ENCODE data around the gene ZNF783.

ZNF783 gene

GRCh38 chr7:149289856-149290255 lies 27.9 kb downstream of the ZNF783 start:
- Histone ChIP-seq H3K9me3 (ENCODE audit: control extremely low read depth in 1 of 5, control insufficient read depth in 4 of 5, insufficient read depth in 2 of 5, low read depth in 1 of 5, low read length in 4 of 5) (no peaks in the 10 kb centered on the region), H3K27ac (ENCODE audit: insufficient read depth in 1 of 2, low read depth in 1 of 2, low read length in 2 of 2, poor library complexity in 1 of 2, severe bottlenecking in 2 of 2) (no peak overlapping the region), H3K36me3 (ENCODE audit: control insufficient read depth in 4 of 4, insufficient read depth in 4 of 4, low read length in 3 of 4) (peaks cover 0 to 24% (median 10%) of the 10 kb centered on the region in 4 experiments), H3K4me3 (ENCODE audit: control insufficient read depth in 1 of 7, extremely low read depth in 1 of 7, insufficient read depth in 4 of 7, low read depth in 2 of 7, low read length in 6 of 7) (no peak overlapping the region), H3K27me3 (replicated peaks in 2 of 5; ENCODE audit: control insufficient read depth in 4 of 5, insufficient read depth in 5 of 5, low read length in 4 of 5) (no peaks in the 10 kb centered on the region), H3K4me1 (ENCODE audit: control extremely low read depth in 1 of 4, control insufficient read depth in 4 of 4, insufficient read depth in 4 of 4, low read length in 3 of 4) (peaks cover 0 to 11% (median 10%) of the 10 kb centered on the region in 4 experiments)
- no peak for DNase-seq
- POLR2A ChIA-PET: no interaction called here
- CTCF ChIA-PET: interaction anchor here (0.6 kb wide), 1 partner anchor 28 kb away, joined by 4 read pairs; the partner anchor contains the start of gene ZNF783
- 97% methylated on average over 3 of the region's 4 CpGs for WGBS (ENCODE audit: insufficient coverage)

- 88% methylated on average over 11 of the region's 13 CpGs for WGBS (ENCODE audit: insufficient coverage)
- CTCF ChIA-PET: no interaction called here
- no peaks in the 10 kb centered on the region for H3K4me1 ChIP-seq (ENCODE audit: control extremely low read depth in 1 of 4, control insufficient read depth in 4 of 4, insufficient read depth in 4 of 4, low read length in 3 of 4)
- no peaks in the 10 kb centered on the region for H3K9me3 ChIP-seq (ENCODE audit: control extremely low read depth in 1 of 5, control insufficient read depth in 4 of 5, insufficient read depth in 2 of 5, low read depth in 1 of 5, low read length in 4 of 5)
- POLR2A ChIA-PET: no interaction called here
- H3K27ac ChIP-seq (ENCODE audit: insufficient read depth in 1 of 2, low read depth in 1 of 2, low read length in 2 of 2, poor library complexity in 1 of 2, severe bottlenecking in 2 of 2): no peak overlapping the region
- H3K27me3 ChIP-seq (replicated peaks in 2 of 5; ENCODE audit: control insufficient read depth in 4 of 5, insufficient read depth in 5 of 5, low read length in 4 of 5): no peaks in the 10 kb centered on the region
- H3K36me3 ChIP-seq (ENCODE audit: control insufficient read depth in 4 of 4, insufficient read depth in 4 of 4, low read length in 3 of 4): peaks cover 0 to 28% (median 10%) of the 10 kb centered on the region in 4 experiments
- DNase-seq: peak in 2 of 3 donors; percentile 10 to 26
- H3K4me3 ChIP-seq (ENCODE audit: control insufficient read depth in 1 of 7, extremely low read depth in 1 of 7, insufficient read depth in 4 of 7, low read depth in 2 of 7, low read length in 6 of 7): no peak overlapping the region
Measured at GRCh38 chr7:149291036-149291780, 29.2 kb downstream of the ZNF783 start.

DNA sequence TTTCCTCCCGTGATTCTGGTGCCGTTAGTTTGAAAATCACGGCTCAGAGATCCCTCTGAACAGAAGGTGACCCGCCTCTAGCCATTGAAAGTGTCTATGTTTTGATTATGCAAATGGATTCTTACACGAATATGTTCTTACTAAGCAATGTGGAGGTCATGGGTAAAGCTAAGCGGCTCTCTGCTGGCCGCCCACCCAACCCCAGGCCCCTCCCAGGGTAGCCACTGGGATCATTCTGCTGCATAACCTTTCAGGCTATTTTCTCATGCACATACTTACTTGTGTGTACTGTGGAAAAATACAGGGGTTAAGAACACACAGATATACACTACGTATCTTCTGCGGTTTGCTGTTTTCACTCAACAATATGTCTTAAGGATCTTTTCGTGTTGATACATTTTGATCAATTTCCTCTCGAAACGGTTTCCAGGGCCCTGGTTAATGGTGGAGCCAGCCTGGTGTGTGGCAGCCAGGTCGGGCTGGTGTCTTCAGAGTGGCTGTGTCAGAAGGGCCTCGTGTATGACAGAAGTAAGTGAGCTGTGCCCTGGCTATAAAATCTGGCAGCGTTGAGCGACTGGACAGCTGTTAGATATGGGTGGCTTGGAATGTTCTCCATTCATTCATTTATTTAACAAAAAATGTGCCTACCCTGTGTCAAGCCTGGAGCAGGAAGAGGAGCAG lies 29.9 kb downstream of the ZNF783 start:
- Histone ChIP-seq H3K4me1 (ENCODE audit: control extremely low read depth in 1 of 4, control insufficient read depth in 4 of 4, insufficient read depth in 4 of 4, low read length in 3 of 4) (no peaks in the 10 kb centered on the region), H3K9me3 (ENCODE audit: control extremely low read depth in 1 of 5, control insufficient read depth in 4 of 5, insufficient read depth in 2 of 5, low read depth in 1 of 5, low read length in 4 of 5) (no peaks in the 10 kb centered on the region), H3K4me3 (ENCODE audit: control insufficient read depth in 1 of 7, extremely low read depth in 1 of 7, insufficient read depth in 4 of 7, low read depth in 2 of 7, low read length in 6 of 7) (no peak overlapping the region), H3K36me3 (ENCODE audit: control insufficient read depth in 4 of 4, insufficient read depth in 4 of 4, low read length in 3 of 4) (peaks cover 0 to 28% (median 10%) of the 10 kb centered on the region in 4 experiments), H3K27me3 (replicated peaks in 2 of 5; ENCODE audit: control insufficient read depth in 4 of 5, insufficient read depth in 5 of 5, low read length in 4 of 5) (no peaks in the 10 kb centered on the region), H3K27ac (ENCODE audit: insufficient read depth in 1 of 2, low read depth in 1 of 2, low read length in 2 of 2, poor library complexity in 1 of 2, severe bottlenecking in 2 of 2) (no peak overlapping the region)
- 99% methylated on average over 10 of the region's 16 CpGs for WGBS (ENCODE audit: insufficient coverage)
- ChIA-PET CTCF (no interaction called here), POLR2A (no interaction called here)
- no peak for DNase-seq

DNA sequence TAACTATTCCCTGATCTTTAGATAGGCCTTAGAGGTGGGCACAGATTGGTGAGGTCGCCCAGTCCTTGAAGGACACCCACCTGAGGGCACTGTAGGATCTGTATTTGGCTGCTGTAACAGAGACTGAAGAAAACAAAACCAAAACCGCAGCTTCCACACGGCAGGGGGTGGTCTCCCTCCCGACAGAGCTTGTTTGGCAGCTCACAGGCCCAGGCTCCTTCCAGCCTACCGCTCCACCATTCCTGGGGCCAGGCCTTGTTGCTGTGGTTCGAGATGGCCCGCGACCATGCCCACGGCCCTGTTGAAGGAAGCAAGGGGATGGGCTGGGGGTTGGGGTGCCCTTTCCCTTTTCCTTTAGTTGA lies 30.4 kb downstream of the ZNF783 start:
- ChIA-PET POLR2A (no interaction called here), CTCF (no interaction called here)
- Histone ChIP-seq H3K36me3 (ENCODE audit: control insufficient read depth in 4 of 4, insufficient read depth in 4 of 4, low read length in 3 of 4) (peaks cover 0 to 28% (median 9%) of the 10 kb centered on the region in 4 experiments), H3K27me3 (replicated peaks in 2 of 5; ENCODE audit: control insufficient read depth in 4 of 5, insufficient read depth in 5 of 5, low read length in 4 of 5) (no peaks in the 10 kb centered on the region), H3K9me3 (ENCODE audit: control extremely low read depth in 1 of 5, control insufficient read depth in 4 of 5, insufficient read depth in 2 of 5, low read depth in 1 of 5, low read length in 4 of 5) (no peaks in the 10 kb centered on the region), H3K27ac (ENCODE audit: insufficient read depth in 1 of 2, low read depth in 1 of 2, low read length in 2 of 2, poor library complexity in 1 of 2, severe bottlenecking in 2 of 2) (no peak overlapping the region), H3K4me1 (ENCODE audit: control extremely low read depth in 1 of 4, control insufficient read depth in 4 of 4, insufficient read depth in 4 of 4, low read length in 3 of 4) (no peaks in the 10 kb centered on the region), H3K4me3 (ENCODE audit: control insufficient read depth in 1 of 7, extremely low read depth in 1 of 7, insufficient read depth in 4 of 7, low read depth in 2 of 7, low read length in 6 of 7) (no peak overlapping the region)
- WGBS (ENCODE audit: insufficient coverage): 92% methylated on average over 9 of the region's 9 CpGs
- DNase-seq: peak in 1 of 3 donors; percentile 14

GRCh38 chr7:149293338-149293737 lies 31.3 kb downstream of the ZNF783 start:
- Histone ChIP-seq H3K36me3 (ENCODE audit: control insufficient read depth in 4 of 4, insufficient read depth in 4 of 4, low read length in 3 of 4) (peaks cover 0 to 25% (median 5%) of the 10 kb centered on the region in 4 experiments), H3K4me3 (ENCODE audit: control insufficient read depth in 1 of 7, extremely low read depth in 1 of 7, insufficient read depth in 4 of 7, low read depth in 2 of 7, low read length in 6 of 7) (no peak overlapping the region), H3K27me3 (replicated peaks in 2 of 5; ENCODE audit: control insufficient read depth in 4 of 5, insufficient read depth in 5 of 5, low read length in 4 of 5) (no peaks in the 10 kb centered on the region), H3K9me3 (ENCODE audit: control extremely low read depth in 1 of 5, control insufficient read depth in 4 of 5, insufficient read depth in 2 of 5, low read depth in 1 of 5, low read length in 4 of 5) (no peaks in the 10 kb centered on the region), H3K27ac (ENCODE audit: insufficient read depth in 1 of 2, low read depth in 1 of 2, low read length in 2 of 2, poor library complexity in 1 of 2, severe bottlenecking in 2 of 2) (no peak overlapping the region), H3K4me1 (ENCODE audit: control extremely low read depth in 1 of 4, control insufficient read depth in 4 of 4, insufficient read depth in 4 of 4, low read length in 3 of 4) (no peaks in the 10 kb centered on the region)
- ChIA-PET POLR2A (no interaction called here), CTCF (no interaction called here)
- no peak for DNase-seq
- 98% methylated on average over 7 of the region's 9 CpGs for WGBS (ENCODE audit: insufficient coverage)

GRCh38 chr7:149293946-149294633 lies 32.1 kb downstream of the ZNF783 start:
- peaks cover 0 to 4% (median 0%) of the 10 kb centered on the region in 5 experiments for H3K9me3 ChIP-seq (ENCODE audit: control extremely low read depth in 1 of 5, control insufficient read depth in 4 of 5, insufficient read depth in 2 of 5, low read depth in 1 of 5, low read length in 4 of 5)
- 93% methylated on average over 10 of the region's 15 CpGs for WGBS (ENCODE audit: insufficient coverage)
- H3K36me3 ChIP-seq (ENCODE audit: control insufficient read depth in 4 of 4, insufficient read depth in 4 of 4, low read length in 3 of 4): peaks cover 0 to 22% (median 5%) of the 10 kb centered on the region in 4 experiments
- CTCF ChIA-PET: interaction anchor here (1.2 kb wide), 1 partner anchor 32 kb away, joined by 3 read pairs; the partner anchor contains the start of gene ZNF783
- H3K27me3 ChIP-seq (replicated peaks in 2 of 5; ENCODE audit: control insufficient read depth in 4 of 5, insufficient read depth in 5 of 5, low read length in 4 of 5): no peaks in the 10 kb centered on the region
- POLR2A ChIA-PET: no interaction called here
- no peak for DNase-seq
- H3K4me1 ChIP-seq (ENCODE audit: control extremely low read depth in 1 of 4, control insufficient read depth in 4 of 4, insufficient read depth in 4 of 4, low read length in 3 of 4): no peaks in the 10 kb centered on the region
- H3K27ac ChIP-seq (ENCODE audit: insufficient read depth in 1 of 2, low read depth in 1 of 2, low read length in 2 of 2, poor library complexity in 1 of 2, severe bottlenecking in 2 of 2): no peak overlapping the region
- H3K4me3 ChIP-seq (ENCODE audit: control insufficient read depth in 1 of 7, extremely low read depth in 1 of 7, insufficient read depth in 4 of 7, low read depth in 2 of 7, low read length in 6 of 7): no peak overlapping the region
